HS-27A (cell line): ENCODE results near the gene PHLDB2.
"Not testable (repeated sequence)": the region's sequence is repeated elsewhere in the genome, so short reads cannot be mapped to it uniquely, and the experiment has no call there.

Experiments
- DNase-seq: peaks from one replicate; pipeline ENCODE4 v3.0.0-alpha.2; 2012; ENCODE audit warnings: low read depth, missing footprints

PHLDB2 gene

GRCh38 chr3:111859061-111859973, at the start of gene PHLDB2:
PHLDB2 (plus strand) TSS chr3:111859265; CDS start chr3:111884078, 24,813 bp downstream.
- DNase-seq, result no peak

GRCh38 chr3:111810909-111811308, 48.2 kb upstream of the PHLDB2 start:
- DNase-seq, result peak; percentile 80

GRCh38 chr3:111811811-111812210, 47.3 kb upstream of the PHLDB2 start:
- no peak for DNase-seq

GRCh38 chr3:111812701-111813100, 46.4 kb upstream of the PHLDB2 start:
- DNase-seq, result no peak

DNA sequence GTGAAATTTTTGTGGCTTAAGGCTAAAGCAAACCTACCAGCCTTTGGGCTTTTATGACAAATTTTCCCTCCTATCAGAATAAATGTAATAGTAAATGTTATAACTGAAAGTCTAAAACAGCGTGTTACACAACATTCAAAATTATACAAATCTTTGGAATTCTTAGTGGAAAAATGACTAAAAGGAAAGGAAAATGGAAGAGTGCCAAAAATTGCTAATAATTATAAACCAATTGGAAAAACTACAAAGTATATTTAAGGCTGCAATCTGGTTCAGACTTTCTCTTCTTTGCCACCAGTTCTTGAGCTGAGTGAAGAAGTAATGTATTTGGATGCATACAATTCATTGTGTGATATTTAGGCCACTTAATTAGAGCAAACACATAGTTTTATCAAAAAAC, 45.6 kb upstream of the PHLDB2 start:
- no peak for DNase-seq

DNA sequence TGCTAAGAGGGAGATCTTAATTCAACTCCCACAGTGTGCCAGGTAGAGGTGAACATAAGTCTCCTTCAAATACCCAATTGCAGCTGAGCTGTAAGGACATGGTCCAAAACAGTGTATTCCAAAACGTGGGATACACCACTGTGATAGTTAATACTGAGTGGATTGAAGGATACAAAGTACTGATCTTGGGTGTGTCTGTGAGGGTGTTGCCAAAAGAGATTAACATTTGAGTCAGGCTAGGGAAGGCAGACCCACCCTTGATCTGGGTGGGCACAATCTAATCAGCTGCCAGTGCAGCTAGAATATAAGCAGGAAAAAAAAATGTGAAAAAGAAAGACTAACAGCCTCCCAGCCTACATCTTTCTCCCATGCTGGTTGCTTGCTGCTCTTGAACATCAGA, 45.1 kb upstream of the PHLDB2 start:
- DNase-seq, result no peak

DNA sequence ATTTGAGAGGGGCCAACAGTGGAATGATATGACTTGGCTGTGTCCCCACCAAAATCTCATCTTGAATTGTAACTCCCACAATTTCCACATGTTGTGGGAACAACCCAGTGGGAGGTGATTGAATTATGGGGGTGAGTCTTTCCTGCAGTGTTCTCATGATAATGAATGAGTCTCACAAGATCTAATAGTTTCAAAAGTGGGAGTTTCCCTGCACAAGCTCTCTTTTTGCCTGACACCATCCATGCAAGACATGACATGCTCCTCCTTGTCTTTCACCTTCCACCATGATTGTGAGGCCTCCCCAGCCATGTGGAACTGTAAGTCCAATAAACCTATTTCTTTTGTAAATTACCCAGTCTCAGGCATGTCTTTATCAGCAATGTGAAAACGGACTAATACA, 42.3 kb upstream of the PHLDB2 start:
- not testable (repeated sequence) for DNase-seq

GRCh38 chr3:111819927-111820326, 39.1 kb upstream of the PHLDB2 start:
- no peak for DNase-seq

DNA sequence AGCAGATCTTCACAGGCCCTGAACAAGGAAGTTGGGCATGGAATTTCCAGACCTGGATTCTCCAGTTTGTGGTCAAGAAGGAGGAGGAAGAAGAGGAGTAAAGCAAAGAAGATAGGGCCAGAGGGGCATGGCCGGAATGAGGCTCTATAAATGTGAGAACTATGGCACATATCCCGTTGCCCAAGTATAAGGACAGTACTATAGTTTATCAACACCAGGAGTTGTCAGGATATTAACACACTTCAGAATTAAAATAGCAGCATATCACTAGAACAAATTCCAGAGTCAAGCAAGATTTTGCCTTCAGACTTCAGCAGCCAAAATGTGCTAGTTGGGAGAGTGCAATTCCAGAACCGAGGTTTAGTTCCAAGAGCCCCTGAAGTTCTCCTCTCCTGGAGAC, 38.4 kb upstream of the PHLDB2 start:
- DNase-seq, result no peak

GRCh38 chr3:111821891-111822290, 37.2 kb upstream of the PHLDB2 start:
- DNase-seq, result no peak

DNA sequence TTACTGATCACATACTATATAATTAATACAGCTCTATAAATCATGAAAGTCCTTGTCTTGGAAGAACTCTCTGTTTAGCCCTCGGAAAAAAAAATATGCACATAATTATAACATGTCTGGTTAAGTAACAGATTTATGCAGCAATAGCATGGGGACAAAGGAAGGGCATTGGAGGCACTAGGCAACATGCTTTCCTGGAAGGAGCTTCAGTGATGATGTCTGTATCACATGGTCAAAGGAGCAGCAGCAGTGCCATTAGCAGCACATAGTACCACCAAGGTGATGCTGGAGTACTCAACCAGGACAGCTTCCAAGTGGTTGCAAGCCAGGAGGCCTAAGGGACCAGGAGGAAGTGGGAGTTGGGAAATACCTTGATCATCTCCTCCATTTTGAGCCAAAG, 36.3 kb upstream of the PHLDB2 start:
- no peak for DNase-seq

GRCh38 chr3:111823341-111823855, 35.7 kb upstream of the PHLDB2 start:
- DNase-seq, result no peak

- DNase-seq, result no peak
Observed at GRCh38 chr3:111824351-111824750, 34.7 kb upstream of the PHLDB2 start.

DNA sequence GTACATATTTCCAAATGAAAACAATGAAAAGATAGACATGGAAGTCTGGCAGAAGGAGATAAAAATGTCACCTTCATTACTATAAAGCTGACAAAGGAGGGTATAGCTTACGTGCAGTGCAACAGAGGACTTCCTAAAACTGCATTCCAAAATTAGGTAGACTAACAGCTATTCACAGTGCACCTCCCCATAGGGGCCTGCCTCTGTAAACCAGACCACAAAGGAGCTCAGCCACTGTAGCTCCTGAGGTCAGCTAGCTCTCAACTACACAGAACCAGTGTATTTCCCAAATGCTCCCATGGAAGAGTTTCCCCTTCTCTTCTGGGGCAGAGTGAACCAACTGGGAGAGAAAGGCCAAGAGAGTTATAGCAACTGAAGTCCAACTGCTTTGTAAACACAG, 31.2 kb upstream of the PHLDB2 start:
- DNase-seq, result no peak

DNA sequence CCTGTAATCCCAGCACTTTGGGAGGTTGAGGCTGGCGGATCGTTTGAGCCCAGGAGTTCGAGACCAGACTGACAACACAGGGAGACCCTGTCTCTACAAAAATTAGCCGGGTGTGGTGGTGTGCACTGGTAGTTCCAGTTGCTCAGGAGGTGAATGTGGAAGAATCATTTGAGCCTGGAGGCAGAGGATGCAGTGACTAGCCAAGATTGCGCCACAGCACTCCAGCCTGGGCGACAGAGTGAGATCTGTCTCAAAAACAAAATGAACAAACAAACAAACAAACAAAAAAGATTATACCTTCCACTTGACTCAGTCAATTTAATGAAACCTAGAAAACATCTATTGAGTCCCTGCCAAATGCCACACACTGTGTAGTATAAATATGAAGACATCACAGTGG, 30.5 kb upstream of the PHLDB2 start:
- DNase-seq, result no peak

GRCh38 chr3:111829023-111829422, 30.0 kb upstream of the PHLDB2 start:
- no peak for DNase-seq

GRCh38 chr3:111831840-111832239, 27.2 kb upstream of the PHLDB2 start:
- no peak for DNase-seq

DNA sequence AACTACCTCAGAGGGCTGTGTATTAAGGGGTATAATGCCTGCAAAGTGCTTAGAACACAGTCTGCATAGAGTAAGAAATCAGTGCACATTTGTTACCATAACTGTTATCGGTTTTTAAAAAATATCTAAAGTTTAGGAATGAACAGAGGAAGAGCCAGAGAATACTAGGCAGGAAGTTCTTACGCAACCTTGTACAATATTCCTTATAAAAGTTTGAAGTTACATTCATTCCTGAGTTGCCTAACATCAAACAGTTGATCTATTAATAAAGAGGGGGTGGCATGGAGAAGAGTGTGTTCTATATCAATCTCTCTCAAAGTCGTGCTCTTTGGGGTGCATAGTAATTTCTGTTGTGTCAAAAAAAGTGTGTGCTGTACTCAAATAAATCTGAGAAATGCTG, 22.0 kb upstream of the PHLDB2 start:
- DNase-seq, result no peak

- DNase-seq, result no peak
Observed at GRCh38 chr3:111838133-111838532, 20.9 kb upstream of the PHLDB2 start.

DNA sequence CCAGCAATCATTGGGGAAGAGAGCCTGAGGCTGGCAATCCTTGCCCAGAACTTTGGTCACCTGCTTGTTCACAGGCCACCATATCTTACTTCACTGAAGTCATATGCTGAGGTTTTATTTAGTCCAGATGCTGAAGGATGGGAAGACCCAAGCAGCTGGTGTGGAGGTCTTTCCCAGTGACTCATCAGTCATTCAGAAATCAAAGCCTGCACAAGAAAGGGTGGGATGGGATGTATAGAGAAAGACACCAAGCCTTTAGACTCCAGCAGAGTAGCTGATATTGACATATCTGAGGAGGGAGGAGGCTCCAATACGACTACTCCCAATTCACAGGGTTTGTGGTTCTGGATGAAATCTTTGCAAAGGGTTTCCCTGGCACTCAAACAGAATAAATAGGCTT, 13.0 kb upstream of the PHLDB2 start:
- no peak for DNase-seq

DNA sequence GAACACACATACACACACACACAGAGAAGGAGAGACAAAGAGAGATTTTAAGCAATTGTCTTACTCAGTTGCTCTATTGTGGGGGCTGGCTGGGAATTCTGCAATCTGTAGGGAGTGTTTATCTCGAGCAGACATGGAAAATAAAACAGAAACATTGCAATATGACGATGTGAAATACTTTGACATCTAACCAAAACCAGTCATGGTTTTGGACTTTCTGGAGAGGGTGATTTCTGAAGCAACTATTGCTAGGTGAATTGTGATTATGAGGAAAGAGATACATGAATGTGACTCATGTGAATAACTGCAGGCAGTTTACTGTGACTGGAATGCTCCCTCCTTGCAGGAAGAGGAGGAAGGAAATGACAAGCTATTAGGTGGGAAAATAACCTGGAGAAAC, 12.3 kb upstream of the PHLDB2 start:
- DNase-seq, result no peak

- DNase-seq, result no peak
Observed at GRCh38 chr3:111848283-111848682, 10.8 kb upstream of the PHLDB2 start.

DNA sequence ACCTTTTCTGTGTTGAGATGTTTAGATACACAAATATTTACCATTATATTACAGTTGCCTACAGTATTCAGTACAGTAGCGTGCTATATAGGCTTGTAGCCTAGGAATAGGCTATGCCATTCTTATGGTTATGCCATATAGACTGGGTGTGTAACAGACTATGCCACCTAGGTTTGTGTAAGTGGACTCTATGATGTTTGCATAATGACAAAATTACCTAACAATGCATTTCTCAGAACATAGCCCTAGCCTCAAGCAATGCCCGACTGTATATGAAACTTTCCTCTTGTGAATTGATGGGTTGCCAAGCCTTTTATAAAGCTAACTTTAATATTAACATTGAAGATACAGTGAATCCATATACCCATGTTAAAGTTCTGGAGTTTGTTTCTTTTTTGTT, 10.3 kb upstream of the PHLDB2 start:
- no peak for DNase-seq

DNA sequence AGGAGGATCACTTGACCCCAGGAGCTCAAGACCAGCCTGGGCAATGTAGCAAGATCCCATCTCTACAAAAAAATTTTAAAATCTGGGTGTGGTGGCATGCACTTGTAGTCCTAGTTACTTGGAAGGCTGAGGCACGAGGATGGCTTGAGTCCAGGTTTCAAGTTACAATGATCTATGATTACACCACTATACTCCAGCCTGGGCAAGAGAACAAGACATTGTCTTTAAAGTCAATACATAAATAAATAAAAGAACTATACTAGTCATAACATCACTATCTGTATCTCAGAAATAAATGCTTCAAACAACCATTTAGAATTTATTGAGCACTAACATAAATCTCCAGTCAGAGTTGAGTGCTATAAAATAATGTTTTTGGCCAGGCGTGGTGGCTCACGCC, 8.5 kb upstream of the PHLDB2 start:
- DNase-seq, result no peak
